HUES6 (cell line): ENCODE measurements around the gene CD160.

Experiments used
- H3K27ac ChIP-seq: 2 replicates; pipeline ENCODE4 v1.7.0; 2013; ENCODE audit warnings: low read depth, mild to moderate bottlenecking, low read length, inconsistent platforms
- H3K27me3 ChIP-seq: 2 replicates; pipeline ENCODE4 v1.6.1; 2013; ENCODE audit warnings: low read length; ENCODE audit not compliant: control insufficient read depth, insufficient read depth
- H3K36me3 ChIP-seq: 2 replicates; pipeline ENCODE4 v1.6.1; 2013; ENCODE audit warnings: low read length; ENCODE audit not compliant: control insufficient read depth, insufficient read depth
- H3K4me1 ChIP-seq: 2 replicates; pipeline ENCODE4 v1.6.1; 2013; ENCODE audit warnings: low read length; ENCODE audit not compliant: control insufficient read depth, insufficient read depth
- H3K4me3 ChIP-seq: 2 replicates; pipeline ENCODE4 v1.5.1; 2013; ENCODE audit warnings: low read depth, low read length
- H3K9ac ChIP-seq: one replicate; pipeline ENCODE4 v1.6.1; 2013; ENCODE audit warnings: mild to moderate bottlenecking, low read length
- H3K9me3 ChIP-seq: 2 replicates; pipeline ENCODE4 v1.6.1; 2013; ENCODE audit warnings: low read depth, low read length; ENCODE audit not compliant: control insufficient read depth, insufficient read depth

Gene CD160

GRCh38 chr1:145778146-145778540 lies 58.8 kb downstream of the CD160 start:
- 0 out of 2 replicates have a peak, but pooled peaks cover under 1% of the 10 kb centered on the region for H3K36me3 ChIP-seq
- no peak overlapping the region for H3K4me3 ChIP-seq
- H3K27me3 ChIP-seq = no peaks in the 10 kb centered on the region
- H3K9me3 ChIP-seq = no peaks in the 10 kb centered on the region
- no peak overlapping the region for H3K27ac ChIP-seq
- H3K4me1 ChIP-seq = peaks cover 2% of the 10 kb centered on the region; the same call in 1 of the 2 replicates
- no peak overlapping the region for H3K9ac ChIP-seq

GRCh38 chr1:145782272-145783099 lies 63.2 kb downstream of the CD160 start:
- no peak overlapping the region for H3K27ac ChIP-seq
- H3K4me1 ChIP-seq = peaks cover 6% of the 10 kb centered on the region; the same call in 1 of the 2 replicates
- no peak overlapping the region for H3K4me3 ChIP-seq
- no peaks in the 10 kb centered on the region for H3K27me3 ChIP-seq
- no peak overlapping the region for H3K9ac ChIP-seq
- H3K36me3 ChIP-seq = peaks cover 4% of the 10 kb centered on the region; the same call in 1 of the 2 replicates
- no peaks in the 10 kb centered on the region for H3K9me3 ChIP-seq

GRCh38 chr1:145784409-145784808 lies 65.1 kb downstream of the CD160 start:
- no peaks in the 10 kb centered on the region for H3K9me3 ChIP-seq
- no peaks in the 10 kb centered on the region for H3K27me3 ChIP-seq
- H3K4me3 ChIP-seq = no peak overlapping the region
- no peak overlapping the region for H3K9ac ChIP-seq
- peaks cover 6% of the 10 kb centered on the region; the same call in 1 of the 2 replicates for H3K4me1 ChIP-seq
- H3K36me3 ChIP-seq = peaks cover 12% of the 10 kb centered on the region
- no peak overlapping the region for H3K27ac ChIP-seq

- H3K4me1 ChIP-seq = peaks cover 6% of the 10 kb centered on the region; the same call in 1 of the 2 replicates
- H3K27ac ChIP-seq = no peak overlapping the region
- H3K9ac ChIP-seq = no peak overlapping the region
- no peaks in the 10 kb centered on the region for H3K9me3 ChIP-seq
- no peaks in the 10 kb centered on the region for H3K27me3 ChIP-seq
- no peak overlapping the region for H3K4me3 ChIP-seq
- peaks cover 12% of the 10 kb centered on the region for H3K36me3 ChIP-seq
Observed at GRCh38 chr1:145785547-145785946, 66.2 kb downstream of the CD160 start.

GRCh38 chr1:145786271-145786670 lies 67.0 kb downstream of the CD160 start:
- H3K27me3 ChIP-seq = no peaks in the 10 kb centered on the region

GRCh38 chr1:145788580-145788979 lies 69.3 kb downstream of the CD160 start:
- Histone ChIP-seq H3K27ac (no peak overlapping the region), H3K9ac (no peak overlapping the region), H3K36me3 (peaks cover 7% of the 10 kb centered on the region; the same call in 1 of the 2 replicates), H3K4me3 (no peak overlapping the region), H3K4me1 (0 out of 2 replicates have a peak, but pooled peaks cover 3% of the 10 kb centered on the region), H3K27me3 (no peaks in the 10 kb centered on the region), H3K9me3 (no peaks in the 10 kb centered on the region)

More at GRCh38 chr1:145786271-145786670, 67.0 kb downstream of the CD160 start:
- no peak overlapping the region for H3K27ac ChIP-seq
- no peaks in the 10 kb centered on the region for H3K9me3 ChIP-seq
- H3K4me1 ChIP-seq = peaks cover 6% of the 10 kb centered on the region; the same call in 1 of the 2 replicates
- H3K36me3 ChIP-seq = peaks cover 12% of the 10 kb centered on the region
- no peak overlapping the region for H3K4me3 ChIP-seq
- H3K9ac ChIP-seq = no peak overlapping the region
